ENCODE measurements around the gene MAPK8IP2.

GRCh38 chr22:50630376-50630775, 29.8 kb downstream of the MAPK8IP2 start:
- TF ChIP-seq CTCF (conservative IDR thresholded peaks at IDR 0.05) (no peak), EZH2 (IDR thresholded peaks at IDR 0.05; ENCODE audit: low read depth) (no peak)

All from PC-9 (cell line).